HL-60 (cell line): ENCODE measurements around the gene LRBA.

Experiments
- POLR2AphosphoS5 ChIP-seq: IDR thresholded peaks from 2 replicates; pipeline ENCODE4 v1.6.1; 2012; ENCODE audit warnings: low read depth
- SPI1 ChIP-seq: IDR thresholded peaks from 2 replicates; pipeline ENCODE4 v1.6.1; 2012; ENCODE audit warnings: low read depth, mild to moderate bottlenecking, borderline replicate concordance
- TF ChIP-seq, protein P1 (sequence below): IDR thresholded peaks from one replicate; pipeline ENCODE4 v1.5.1; 2011; ENCODE audit warnings: low read length, control low read depth, inconsistent platforms; ENCODE audit not compliant: insufficient read depth

DNA sequence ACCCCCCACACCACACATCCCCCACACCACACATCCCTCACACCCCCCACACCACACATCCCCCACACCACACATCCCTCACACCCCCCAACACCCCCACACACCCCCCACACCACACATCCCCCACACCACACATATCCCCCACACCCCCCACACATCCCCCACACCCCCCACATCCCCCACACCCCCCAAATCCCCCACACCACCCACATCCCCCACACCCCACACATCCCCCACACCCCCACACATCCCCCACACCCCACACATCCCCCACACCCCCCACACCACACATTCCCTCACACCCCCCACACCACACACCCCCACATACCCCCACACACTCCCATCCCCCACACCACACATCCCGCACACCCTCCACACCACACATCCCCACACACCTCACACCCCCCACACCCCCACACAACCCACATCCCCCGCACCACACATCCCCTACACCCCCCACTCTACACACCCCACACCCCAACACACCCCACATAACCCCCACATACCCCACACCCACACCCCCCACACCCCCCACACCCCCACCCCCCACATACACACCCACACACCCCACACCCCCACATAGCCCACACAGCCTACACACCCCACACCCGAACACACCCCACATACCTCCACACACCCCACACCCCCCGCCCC lies 764.0 kb downstream of the LRBA start:
- no peak for TF ChIP-seq POLR2AphosphoS5
- no peak for TF ChIP-seq SPI1
- TF ChIP-seq, protein P1, sequence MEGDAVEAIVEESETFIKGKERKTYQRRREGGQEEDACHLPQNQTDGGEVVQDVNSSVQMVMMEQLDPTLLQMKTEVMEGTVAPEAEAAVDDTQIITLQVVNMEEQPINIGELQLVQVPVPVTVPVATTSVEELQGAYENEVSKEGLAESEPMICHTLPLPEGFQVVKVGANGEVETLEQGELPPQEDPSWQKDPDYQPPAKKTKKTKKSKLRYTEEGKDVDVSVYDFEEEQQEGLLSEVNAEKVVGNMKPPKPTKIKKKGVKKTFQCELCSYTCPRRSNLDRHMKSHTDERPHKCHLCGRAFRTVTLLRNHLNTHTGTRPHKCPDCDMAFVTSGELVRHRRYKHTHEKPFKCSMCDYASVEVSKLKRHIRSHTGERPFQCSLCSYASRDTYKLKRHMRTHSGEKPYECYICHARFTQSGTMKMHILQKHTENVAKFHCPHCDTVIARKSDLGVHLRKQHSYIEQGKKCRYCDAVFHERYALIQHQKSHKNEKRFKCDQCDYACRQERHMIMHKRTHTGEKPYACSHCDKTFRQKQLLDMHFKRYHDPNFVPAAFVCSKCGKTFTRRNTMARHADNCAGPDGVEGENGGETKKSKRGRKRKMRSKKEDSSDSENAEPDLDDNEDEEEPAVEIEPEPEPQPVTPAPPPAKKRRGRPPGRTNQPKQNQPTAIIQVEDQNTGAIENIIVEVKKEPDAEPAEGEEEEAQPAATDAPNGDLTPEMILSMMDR, result no peak
